C4-2B (cell line): ENCODE data around the gene PRR20E.
"Not testable (repeated sequence)": the region's sequence is repeated elsewhere in the genome, so short reads cannot be mapped to it uniquely, and the experiment has no call there.

Experiments
- H3K27ac ChIP-seq: fragments of 450-650 bp; 2 replicates; pipeline ENCODE4 v1.5.1; 2017
- ZFX ChIP-seq: fragments of 450-650 bp; IDR thresholded peaks from 2 replicates; pipeline ENCODE4 v1.6.1; 2017
- TF ChIP-seq, protein P1 (sequence below): fragments of 450-650 bp; conservative IDR thresholded peaks from 2 replicates; pipeline ENCODE4 v1.5.1; 2017; ENCODE audit warnings: mild to moderate bottlenecking

Gene PRR20E

GRCh38 chr13:57166897-57167296, at the start of gene PRR20E:
Gene PRR20E, plus strand, starts transcription at chr13:57167197. Its CDS starts 387 bp downstream, at chr13:57167584.
- H3K27ac ChIP-seq: not testable (repeated sequence)

DNA sequence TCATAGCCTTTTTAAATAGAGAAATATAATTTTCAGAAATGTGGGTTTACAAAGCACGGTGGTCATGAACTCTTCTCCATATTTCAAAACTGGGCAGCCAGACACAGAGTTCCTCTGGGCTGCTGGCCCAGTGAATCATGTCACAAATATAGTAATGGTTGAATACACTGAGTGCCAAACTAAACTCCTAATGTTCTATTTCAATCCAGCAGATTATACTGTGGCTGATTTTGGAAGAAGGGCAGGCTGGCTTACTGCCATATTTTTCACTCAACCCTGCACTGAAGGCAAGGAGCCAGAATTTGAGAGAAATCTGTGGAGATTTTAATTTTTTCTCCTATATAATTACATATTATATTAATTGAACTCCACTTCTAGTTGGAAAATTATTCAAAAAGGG, 43.3 kb upstream of the PRR20E start:
- TF ChIP-seq, protein P1, sequence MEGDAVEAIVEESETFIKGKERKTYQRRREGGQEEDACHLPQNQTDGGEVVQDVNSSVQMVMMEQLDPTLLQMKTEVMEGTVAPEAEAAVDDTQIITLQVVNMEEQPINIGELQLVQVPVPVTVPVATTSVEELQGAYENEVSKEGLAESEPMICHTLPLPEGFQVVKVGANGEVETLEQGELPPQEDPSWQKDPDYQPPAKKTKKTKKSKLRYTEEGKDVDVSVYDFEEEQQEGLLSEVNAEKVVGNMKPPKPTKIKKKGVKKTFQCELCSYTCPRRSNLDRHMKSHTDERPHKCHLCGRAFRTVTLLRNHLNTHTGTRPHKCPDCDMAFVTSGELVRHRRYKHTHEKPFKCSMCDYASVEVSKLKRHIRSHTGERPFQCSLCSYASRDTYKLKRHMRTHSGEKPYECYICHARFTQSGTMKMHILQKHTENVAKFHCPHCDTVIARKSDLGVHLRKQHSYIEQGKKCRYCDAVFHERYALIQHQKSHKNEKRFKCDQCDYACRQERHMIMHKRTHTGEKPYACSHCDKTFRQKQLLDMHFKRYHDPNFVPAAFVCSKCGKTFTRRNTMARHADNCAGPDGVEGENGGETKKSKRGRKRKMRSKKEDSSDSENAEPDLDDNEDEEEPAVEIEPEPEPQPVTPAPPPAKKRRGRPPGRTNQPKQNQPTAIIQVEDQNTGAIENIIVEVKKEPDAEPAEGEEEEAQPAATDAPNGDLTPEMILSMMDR: no peak
- no peak for TF ChIP-seq ZFX
- no peak overlapping the region for H3K27ac ChIP-seq

DNA sequence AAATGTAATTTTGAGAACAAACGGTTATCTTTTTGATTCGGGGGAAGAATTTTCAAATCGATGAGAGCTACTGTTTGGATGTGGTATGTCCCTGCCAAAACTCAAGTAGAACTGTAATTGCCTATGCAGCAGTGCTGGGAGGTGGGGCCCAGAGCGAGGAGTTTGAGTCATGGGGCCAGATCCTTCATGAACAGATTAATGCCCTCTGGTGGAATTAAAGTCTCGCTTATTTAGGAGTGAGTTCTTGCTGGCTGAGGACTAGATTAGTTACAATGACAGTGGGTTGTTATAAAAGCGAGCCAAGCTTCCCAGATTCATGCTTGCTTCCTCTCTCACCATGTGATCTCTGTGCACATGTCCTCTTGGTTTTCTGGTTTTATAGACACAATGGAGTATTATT, 38.1 kb upstream of the PRR20E start:
- no peak overlapping the region for H3K27ac ChIP-seq
- no peak for TF ChIP-seq ZFX
- TF ChIP-seq, protein P1: peak; percentile 19; the same call in 1 of the 2 replicates

DNA sequence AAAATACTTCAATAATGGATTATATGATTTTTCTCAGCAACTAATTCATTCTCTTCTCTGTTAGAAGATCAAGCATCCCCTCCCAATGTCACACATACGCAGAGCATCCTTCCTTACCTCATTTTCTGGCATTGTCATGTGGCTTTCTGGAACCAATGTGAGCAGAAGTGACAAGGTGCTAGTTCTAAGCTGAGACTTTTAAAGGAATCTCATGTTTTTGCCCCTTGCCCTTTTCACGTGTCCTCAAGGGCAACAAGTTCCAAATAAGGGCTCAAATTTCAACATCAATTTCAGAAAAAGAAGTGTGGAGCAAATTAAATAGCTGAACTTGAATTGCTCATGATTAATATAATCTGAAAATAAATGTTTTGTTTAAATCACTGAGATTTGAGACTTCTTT, 30.9 kb upstream of the PRR20E start:
- TF ChIP-seq ZFX: no peak
- TF ChIP-seq, protein P1: no peak
- H3K27ac ChIP-seq: no peak overlapping the region

GRCh38 chr13:57137585-57137984, 29.4 kb upstream of the PRR20E start:
- H3K27ac ChIP-seq: no peak overlapping the region
- no peak for TF ChIP-seq ZFX
- TF ChIP-seq, protein P1: no peak

DNA sequence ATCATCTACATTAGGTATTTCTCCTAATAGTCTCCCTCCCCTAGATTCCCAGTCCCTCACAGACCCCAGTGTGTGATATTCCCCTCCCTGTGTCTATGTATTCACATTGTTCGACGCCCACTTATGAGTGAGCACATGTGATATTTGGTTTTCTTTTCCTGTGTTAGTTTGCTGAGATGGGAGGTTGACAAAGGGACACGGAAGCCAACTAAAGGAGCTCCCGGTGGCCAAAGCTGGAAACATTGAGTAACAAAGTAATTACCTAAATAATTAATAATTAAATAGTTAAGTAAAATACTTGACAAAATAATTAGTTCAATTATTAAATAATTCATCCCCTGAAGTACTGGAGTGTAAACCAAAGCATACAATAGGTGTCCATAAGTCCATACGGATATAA, 28.0 kb upstream of the PRR20E start:
- H3K27ac ChIP-seq: no peak overlapping the region
- TF ChIP-seq ZFX: no peak
- TF ChIP-seq, protein P1: no peak

DNA sequence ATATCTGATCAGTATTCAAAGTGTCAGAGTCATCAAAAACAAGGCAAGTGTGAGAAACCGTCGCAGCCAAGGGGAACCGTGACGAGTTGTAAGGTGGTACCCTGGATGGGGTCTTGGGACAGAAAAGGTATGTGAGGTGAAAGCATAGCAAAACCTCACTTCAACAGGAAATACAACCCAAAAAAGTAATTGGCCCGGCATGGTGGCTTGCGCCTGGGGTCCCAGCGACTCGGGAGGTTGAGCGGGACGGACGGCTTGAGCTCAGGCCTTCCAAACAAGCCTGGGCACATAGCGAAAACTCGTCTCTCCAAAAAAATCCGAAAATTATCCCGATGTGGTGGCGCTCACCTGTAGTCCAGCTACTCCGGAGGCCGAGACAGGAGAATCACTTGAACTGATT, 27.2 kb upstream of the PRR20E start:
- not testable (repeated sequence) for H3K27ac ChIP-seq

- not testable (repeated sequence) for H3K27ac ChIP-seq
These were observed 26.6 kb upstream of the PRR20E start, which contains the start of gene PRR20A for GRCh38 chr13:57140235-57140968. Gene PRR20A, plus strand, starts transcription at chr13:57140918. Its CDS starts 387 bp downstream, at chr13:57141305.

DNA sequence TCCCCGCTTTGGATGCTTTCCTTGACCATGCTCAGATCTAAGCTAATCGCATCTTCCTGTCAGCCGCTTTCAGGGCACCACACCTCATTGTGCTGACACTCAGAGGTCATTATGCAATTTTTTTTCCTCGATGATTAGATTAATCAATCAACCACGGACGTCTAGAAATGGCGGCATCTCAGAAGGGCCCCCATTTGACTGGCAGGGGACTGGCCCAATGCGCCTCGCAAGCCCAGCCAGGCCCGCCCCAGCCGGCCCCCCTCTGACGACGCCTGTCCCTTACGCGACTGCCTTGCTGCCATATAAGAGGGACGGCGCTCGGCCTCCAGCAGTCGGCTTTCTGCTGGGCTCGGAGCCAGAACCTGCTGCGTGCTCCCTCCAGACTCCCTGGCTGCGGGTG, 19.8 kb upstream of the PRR20E start, which contains the start of gene PRR20B:
TSS of gene PRR20B (plus strand) at position 301 of the 400 bp plus-strand sequence. CDS start 387 bp downstream, outside the sequence.
- not testable (repeated sequence) for H3K27ac ChIP-seq

DNA sequence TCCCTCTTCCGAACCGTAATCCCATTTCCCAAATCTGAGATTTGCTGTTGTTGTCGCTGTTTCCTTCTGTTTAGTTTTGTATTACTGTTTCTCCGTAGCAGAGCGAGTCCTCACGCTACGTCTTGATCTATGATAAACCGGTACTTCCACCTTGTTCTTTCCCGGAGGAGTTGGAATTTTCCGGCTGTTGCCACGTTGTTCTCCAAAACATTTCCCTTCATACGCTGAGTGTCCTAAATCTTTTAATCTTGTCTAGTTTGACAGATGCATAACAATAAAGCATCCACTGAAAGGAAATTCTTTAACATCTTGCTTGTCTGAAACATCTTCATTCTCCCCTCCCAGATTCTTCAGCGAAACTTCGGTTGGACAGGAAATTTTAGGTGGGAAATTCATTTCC, 18.9 kb upstream of the PRR20E start:
- H3K27ac ChIP-seq: not testable (repeated sequence)

- H3K27ac ChIP-seq: not testable (repeated sequence)
These were observed 13.2 kb upstream of the PRR20E start, which contains the start of gene PRR20C for GRCh38 chr13:57153761-57154160. Gene PRR20C, plus strand, starts transcription at chr13:57154061. Its CDS starts 387 bp downstream, at chr13:57154448.

GRCh38 chr13:57160332-57160731, 6.7 kb upstream of the PRR20E start, which contains the start of gene PRR20D:
Gene PRR20D, plus strand, starts transcription at chr13:57160632. Its CDS starts 387 bp downstream, at chr13:57161019.
- H3K27ac ChIP-seq: not testable (repeated sequence)
